Muscle layer of duodenum (tissue), 2 donors: ENCODE data around the gene ESRP2.

Source experiments
- H3K27ac ChIP-seq: one replicate; pipeline ENCODE4 v1.7.0; 2013; ENCODE audit warnings: mild to moderate bottlenecking, low read length
- H3K27me3 ChIP-seq: one replicate; pipeline ENCODE4 v1.7.0; 2013; ENCODE audit warnings: low read depth, mild to moderate bottlenecking, control low read depth, low read length
- H3K36me3 ChIP-seq, 2 donors: one replicate each; pipeline ENCODE4 v1.7.0; 2013; ENCODE audit warnings: low read length in 2 of 2, control low read depth in 1 of 2, mild to moderate bottlenecking in 1 of 2; ENCODE audit not compliant: insufficient read depth in 2 of 2, control insufficient read depth in 1 of 2
- H3K4me1 ChIP-seq, 2 donors: one replicate each; pipeline ENCODE4 v1.7.0; 2013; ENCODE audit warnings: low read length in 2 of 2, mild to moderate bottlenecking in 2 of 2, control low read depth in 1 of 2, moderate library complexity in 1 of 2; ENCODE audit not compliant: insufficient read depth in 2 of 2, control insufficient read depth in 1 of 2
- H3K4me3 ChIP-seq, 2 donors: one replicate each; pipeline ENCODE4 v1.7.0; 2013; ENCODE audit warnings: low read length in 2 of 2, low read depth in 1 of 2, mild to moderate bottlenecking in 1 of 2
- H3K9me3 ChIP-seq, 2 donors: one replicate each; pipeline ENCODE4 v1.7.0; 2013; ENCODE audit warnings: low read length in 2 of 2, control low read depth in 1 of 2, mild to moderate bottlenecking in 1 of 2; ENCODE audit not compliant: control insufficient read depth in 1 of 2
- donor health status: healthy.

ESRP2 gene

DNA sequence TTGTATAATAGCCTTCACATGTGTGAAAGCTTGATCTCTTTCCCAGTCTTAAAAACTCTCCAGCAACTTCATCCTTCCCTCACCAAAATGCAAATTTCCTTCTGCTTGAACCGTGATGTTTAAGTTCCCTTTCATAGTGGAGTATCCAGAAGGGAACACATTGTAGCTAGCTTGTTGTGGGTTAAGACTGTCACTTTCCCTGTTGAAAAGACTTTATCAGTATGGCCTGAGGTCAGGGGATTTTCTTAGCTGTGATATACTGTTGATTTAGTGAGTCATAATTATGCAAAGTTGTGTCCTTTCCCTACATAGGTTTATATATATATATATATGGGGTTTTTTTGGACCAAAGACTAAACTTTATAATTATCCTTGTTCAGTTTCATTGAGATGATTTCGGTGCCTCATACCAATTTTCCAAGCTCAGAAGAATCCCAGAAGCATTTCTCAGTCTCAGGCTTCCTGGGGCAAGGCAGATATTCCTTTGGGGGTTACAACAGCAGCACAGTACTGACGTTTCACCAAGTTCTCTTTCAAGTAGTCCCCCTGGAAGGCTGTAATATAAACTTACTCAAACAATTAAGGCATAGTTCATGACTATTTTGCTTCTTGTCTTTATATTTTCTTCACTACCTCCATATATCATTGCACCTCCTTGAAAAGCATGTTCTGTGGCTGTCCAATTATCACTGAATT is 35.7 kb downstream of the ESRP2 start:
- Histone ChIP-seq H3K36me3 (peaks cover 0 to 4% of the 10 kb centered on the region in 2 donors), H3K27me3 (no peaks in the 10 kb centered on the region), H3K4me3 (no peak overlapping the region), H3K27ac (no peak overlapping the region), H3K9me3 (no peaks in the 10 kb centered on the region), H3K4me1 (peaks cover 0 to 3% of the 10 kb centered on the region in 2 donors)

DNA sequence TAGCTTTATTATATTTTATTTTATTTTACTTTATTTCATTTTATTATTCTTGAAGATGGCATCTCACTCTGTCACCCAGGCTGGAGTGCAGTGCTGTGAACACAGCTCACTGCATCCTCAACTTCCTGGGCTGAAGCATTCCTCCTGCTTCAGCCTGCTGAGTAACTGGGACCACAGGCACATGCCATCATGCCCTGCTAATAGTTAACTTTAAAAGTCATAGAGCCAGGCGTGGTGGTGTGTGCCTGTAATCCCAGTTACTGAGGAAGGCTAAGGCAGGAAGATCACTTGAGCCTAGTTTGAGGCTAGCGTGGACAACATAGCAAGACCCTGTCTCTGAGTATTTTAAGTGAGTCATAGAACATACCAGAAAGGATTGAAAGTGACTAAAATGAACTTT is 38.7 kb downstream of the ESRP2 start:
- Histone ChIP-seq H3K27ac (no peak overlapping the region), H3K9me3 (no peaks in the 10 kb centered on the region), H3K36me3 (peaks cover 8 to 18% of the 10 kb centered on the region in 2 donors), H3K27me3 (no peaks in the 10 kb centered on the region), H3K4me1 (peaks cover 0 to 3% of the 10 kb centered on the region in 2 donors), H3K4me3 (no peak overlapping the region)

DNA sequence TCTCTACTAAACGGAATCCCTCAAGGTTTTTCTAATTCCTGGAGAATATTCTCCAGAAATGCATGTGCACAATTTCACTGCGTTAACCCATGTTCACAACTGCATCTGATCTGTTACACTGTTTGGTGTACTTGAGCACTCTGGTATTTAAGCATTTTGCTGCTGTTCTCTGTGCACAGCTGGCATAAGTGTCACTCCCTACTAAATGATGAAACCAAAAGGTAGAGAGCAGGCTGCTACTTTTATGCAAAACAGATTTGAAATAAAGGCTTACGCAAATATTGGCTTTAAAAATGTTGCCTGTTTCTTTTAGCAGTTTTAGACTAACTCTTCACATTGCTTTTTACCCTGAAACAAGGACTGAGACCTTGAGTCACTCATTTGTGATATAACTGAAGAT is 41.7 kb downstream of the ESRP2 start:
- Histone ChIP-seq H3K27ac (no peak overlapping the region), H3K36me3 (peaks cover 21 to 30% of the 10 kb centered on the region in 2 donors), H3K9me3 (no peaks in the 10 kb centered on the region), H3K4me3 (no peak overlapping the region), H3K4me1 (no peaks in the 10 kb centered on the region), H3K27me3 (no peaks in the 10 kb centered on the region)

DNA sequence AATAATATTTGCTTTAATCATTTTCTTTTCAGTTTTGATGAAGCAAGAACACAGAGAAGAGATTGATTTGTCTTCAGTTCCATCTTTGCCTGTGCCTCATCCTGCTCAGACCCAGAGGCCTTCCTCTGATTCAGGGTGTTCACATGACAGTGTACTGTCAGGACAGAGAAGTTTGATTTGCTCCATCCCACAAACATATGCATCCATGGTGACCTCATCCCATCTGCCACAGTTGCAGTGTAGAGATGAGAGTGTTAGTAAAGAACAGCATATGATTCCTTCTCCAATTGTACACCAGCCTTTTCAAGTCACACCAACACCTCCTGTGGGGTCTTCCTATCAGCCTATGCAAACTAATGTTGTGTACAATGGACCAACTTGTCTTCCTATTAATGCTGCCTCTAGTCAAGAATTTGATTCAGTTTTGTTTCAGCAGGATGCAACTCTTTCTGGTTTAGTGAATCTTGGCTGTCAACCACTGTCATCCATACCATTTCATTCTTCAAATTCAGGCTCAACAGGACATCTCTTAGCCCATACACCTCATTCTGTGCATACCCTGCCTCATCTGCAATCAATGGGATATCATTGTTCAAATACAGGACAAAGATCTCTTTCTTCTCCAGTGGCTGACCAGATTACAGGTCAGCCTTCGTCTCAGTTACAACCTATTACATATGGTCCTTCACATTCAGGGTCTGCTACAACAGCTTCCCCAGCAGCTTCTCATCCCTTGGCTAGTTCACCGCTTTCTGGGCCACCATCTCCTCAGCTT is 45.0 kb downstream of the ESRP2 start:
- H3K36me3 ChIP-seq, result peaks cover 27 to 47% of the 10 kb centered on the region in 2 donors
- H3K4me3 ChIP-seq, result no peak overlapping the region
- no peaks in the 10 kb centered on the region for H3K27me3 ChIP-seq
- no peaks in the 10 kb centered on the region for H3K4me1 ChIP-seq
- no peak overlapping the region for H3K27ac ChIP-seq
- no peaks in the 10 kb centered on the region for H3K9me3 ChIP-seq

DNA sequence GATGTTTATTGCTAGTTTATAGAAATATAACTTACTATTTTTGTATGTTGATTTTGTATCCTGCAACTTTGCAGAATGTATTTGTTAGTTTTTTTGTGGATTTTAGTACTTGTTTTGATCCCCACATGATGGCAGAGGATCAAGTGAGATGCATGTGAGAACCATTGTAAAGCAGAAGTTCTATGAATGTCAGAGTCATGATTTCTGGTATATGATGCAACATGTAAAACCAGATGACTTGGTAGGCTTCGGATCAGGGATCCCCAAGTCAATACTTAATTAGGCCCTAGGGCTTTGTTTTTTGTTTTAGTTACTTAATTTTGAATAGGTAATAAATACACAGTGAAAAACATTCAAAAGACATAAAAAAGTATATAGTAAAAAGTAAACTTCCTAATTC is 45.8 kb downstream of the ESRP2 start:
- Histone ChIP-seq H3K9me3 (no peaks in the 10 kb centered on the region), H3K4me3 (no peak overlapping the region), H3K4me1 (no peaks in the 10 kb centered on the region), H3K27ac (no peak overlapping the region), H3K27me3 (no peaks in the 10 kb centered on the region), H3K36me3 (peaks cover 27 to 49% of the 10 kb centered on the region in 2 donors)

DNA sequence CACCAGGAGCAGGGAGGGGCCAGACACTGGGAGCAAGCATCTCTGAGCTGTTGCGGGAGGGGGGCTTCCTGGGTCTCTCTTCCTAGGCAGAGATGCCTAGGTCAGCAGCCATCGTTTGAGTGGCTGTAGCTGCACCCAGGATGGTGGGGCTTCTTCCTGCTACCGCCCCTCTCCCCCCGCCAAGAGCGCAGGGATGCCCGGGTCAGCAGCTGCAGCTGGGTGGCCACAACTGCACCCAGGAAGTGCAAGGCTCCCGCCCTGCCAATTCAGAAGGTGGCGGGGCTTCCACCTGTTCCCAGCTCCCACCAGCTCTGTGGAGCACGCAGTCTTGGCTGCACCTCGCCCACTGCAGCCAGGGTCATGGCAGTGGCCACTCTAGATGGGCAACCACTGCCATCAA is 47.8 kb downstream of the ESRP2 start:
- Histone ChIP-seq H3K27me3 (no peaks in the 10 kb centered on the region), H3K27ac (no peak overlapping the region), H3K9me3 (no peaks in the 10 kb centered on the region), H3K36me3 (peaks cover 34 to 60% of the 10 kb centered on the region in 2 donors), H3K4me1 (no peaks in the 10 kb centered on the region), H3K4me3 (no peak overlapping the region)

DNA sequence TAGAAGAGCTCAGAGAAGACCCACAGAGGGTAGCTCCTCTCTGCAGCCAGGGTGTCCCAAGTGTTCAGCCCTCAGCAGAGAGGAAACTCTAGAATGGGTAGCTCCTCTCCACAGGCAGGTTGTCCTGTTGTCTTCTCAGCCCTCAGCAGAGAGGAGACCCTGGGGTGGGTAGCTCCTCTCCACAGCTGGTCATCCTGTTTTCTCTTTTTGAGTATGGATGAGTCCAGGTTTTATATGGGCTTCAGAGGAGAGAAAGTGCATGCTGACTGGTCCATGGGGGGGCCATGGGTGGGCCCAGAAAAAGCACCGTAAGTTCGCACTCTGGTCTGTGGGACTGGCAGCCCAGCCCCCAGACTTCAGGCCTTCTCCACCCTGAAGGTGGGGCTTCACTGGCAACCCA is 48.4 kb downstream of the ESRP2 start:
- Histone ChIP-seq H3K4me3 (no peak overlapping the region), H3K27me3 (no peaks in the 10 kb centered on the region), H3K9me3 (no peaks in the 10 kb centered on the region), H3K36me3 (peaks cover 34 to 58% of the 10 kb centered on the region in 2 donors), H3K27ac (no peak overlapping the region), H3K4me1 (no peaks in the 10 kb centered on the region)

DNA sequence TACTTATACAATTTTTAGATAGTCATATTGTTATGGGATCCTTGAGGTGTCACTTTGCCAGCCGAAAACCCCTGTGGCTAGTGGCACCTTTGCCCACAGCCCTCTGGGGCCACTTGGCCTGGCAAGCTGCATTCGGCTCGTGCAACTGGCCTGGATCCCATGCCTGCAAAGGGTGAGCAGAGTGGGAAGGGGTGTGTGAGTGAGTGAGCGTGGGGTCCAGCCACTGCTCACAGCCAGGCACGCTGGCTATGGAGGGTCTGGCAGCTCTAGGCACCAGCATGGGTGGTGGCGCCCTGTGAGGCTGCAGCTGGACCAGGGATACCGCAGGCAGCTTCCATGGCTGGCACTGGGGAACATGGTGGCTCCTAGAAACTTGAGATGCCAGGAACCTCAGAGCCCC is 49.0 kb downstream of the ESRP2 start:
- Histone ChIP-seq H3K27me3 (no peaks in the 10 kb centered on the region), H3K27ac (no peak overlapping the region), H3K36me3 (peaks cover 34 to 55% of the 10 kb centered on the region in 2 donors), H3K9me3 (no peaks in the 10 kb centered on the region), H3K4me1 (no peaks in the 10 kb centered on the region), H3K4me3 (no peak overlapping the region)

DNA sequence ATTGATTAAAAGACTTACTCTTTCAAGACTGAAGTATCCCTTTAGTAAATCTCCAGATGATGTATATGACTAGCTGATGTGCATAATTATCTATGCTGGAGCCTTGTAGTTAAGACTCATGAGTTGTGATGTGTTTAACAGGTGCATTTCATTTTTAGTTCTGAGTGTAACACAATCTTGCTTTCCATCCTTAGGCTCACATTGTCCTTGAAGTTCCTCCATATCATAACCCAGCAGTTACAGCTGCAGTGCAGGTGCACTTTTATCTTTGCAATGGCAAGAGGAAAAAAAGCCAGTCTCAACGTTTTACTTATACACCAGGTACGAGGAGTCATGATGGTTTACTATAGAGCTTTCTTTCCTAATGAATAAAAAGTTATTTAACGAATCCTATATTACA is 52.9 kb downstream of the ESRP2 start:
- Histone ChIP-seq H3K36me3 (peaks cover 29 to 44% of the 10 kb centered on the region in 2 donors), H3K27ac (no peak overlapping the region), H3K9me3 (no peaks in the 10 kb centered on the region), H3K27me3 (no peaks in the 10 kb centered on the region), H3K4me1 (no peaks in the 10 kb centered on the region), H3K4me3 (no peak overlapping the region)

DNA sequence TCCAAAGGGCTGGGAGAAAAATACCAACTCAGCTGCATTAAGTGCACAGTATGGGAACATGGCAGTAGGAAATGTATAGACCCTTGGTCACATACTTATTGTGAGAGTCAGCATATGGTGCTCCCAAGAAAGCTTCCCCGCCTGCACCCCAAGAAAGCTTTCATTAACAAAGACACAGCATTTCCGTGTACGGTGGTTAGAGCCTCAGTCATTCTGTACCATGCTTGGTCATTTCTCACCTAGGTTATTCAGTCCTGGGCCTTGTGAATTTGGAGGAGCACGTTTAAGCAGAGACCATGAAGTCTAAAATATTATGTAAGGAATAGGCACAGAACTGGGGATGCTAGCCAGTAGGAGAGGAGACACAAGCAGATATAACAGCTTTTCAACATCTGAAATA is 56.1 kb downstream of the ESRP2 start:
- H3K4me1 ChIP-seq, result no peaks in the 10 kb centered on the region
- no peak overlapping the region for H3K27ac ChIP-seq
- H3K27me3 ChIP-seq, result no peaks in the 10 kb centered on the region
- H3K36me3 ChIP-seq, result peaks cover 27 to 28% of the 10 kb centered on the region in 2 donors
- H3K9me3 ChIP-seq, result no peaks in the 10 kb centered on the region
- H3K4me3 ChIP-seq, result no peak overlapping the region

DNA sequence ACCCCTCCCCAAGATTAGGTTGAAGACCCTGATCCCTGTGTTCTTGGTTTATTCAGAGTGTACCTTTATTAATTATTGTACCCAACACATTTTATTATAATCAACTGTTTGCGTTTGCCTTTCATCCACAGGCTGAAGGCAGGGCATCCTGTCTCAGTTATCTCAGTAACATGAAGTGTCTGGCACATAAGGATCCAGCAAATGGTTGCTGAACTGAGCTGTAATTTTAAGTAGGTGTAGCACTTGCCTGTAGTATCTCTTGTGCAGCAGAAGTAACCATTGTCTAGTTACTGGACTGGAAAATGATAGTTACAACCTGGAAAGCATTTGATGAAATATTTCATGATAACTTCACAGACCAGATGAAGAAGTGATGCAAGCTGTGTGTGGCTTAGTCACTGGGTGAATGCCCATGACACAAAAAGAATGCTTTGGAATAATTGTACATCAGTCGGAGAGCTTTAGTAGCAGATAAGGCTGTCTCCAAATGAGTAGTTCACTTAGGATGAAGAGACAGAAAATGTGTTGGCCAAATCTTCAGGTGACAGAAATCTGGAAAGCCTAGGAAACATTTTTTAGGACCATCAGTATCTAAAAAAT is 56.6 kb downstream of the ESRP2 start:
- no peaks in the 10 kb centered on the region for H3K4me1 ChIP-seq
- no peak overlapping the region for H3K4me3 ChIP-seq
- no peaks in the 10 kb centered on the region for H3K27me3 ChIP-seq
- peaks cover 25 to 29% of the 10 kb centered on the region in 2 donors for H3K36me3 ChIP-seq
- H3K9me3 ChIP-seq, result no peaks in the 10 kb centered on the region
- H3K27ac ChIP-seq, result no peak overlapping the region
